H9 (cell line): ENCODE results near the gene KRT80. TPM values are rescaled to one million over a fixed set of nuclear protein-coding genes. Genes with fewer than 3 reads are reported as not detected.
A peak's percentile ranks its signal among the peaks of the same experiment; 100 is the strongest.

Experiments used
- DNase-seq: peaks from one replicate; pipeline ENCODE4 v3.0.0-alpha.2; 2017
- H2AFZ ChIP-seq: one replicate; pipeline ENCODE4 v1.6.1; 2013; ENCODE audit warnings: mild to moderate bottlenecking, low read length, control low read depth, moderate library complexity
- H2AK5ac ChIP-seq: 2 replicates; pipeline ENCODE4 v1.6.1; 2013; ENCODE audit warnings: low read length, control low read depth, mixed read lengths; ENCODE audit not compliant: insufficient read length
- H2BK120ac ChIP-seq: one replicate; pipeline ENCODE4 v1.6.1; 2013; ENCODE audit warnings: low read depth, mild to moderate bottlenecking, low read length, control low read depth, inconsistent platforms; ENCODE audit not compliant: poor library complexity, severe bottlenecking
- H2BK12ac ChIP-seq: 2 replicates; pipeline ENCODE4 v1.6.1; 2013; ENCODE audit warnings: low read length, control low read depth, mixed read lengths, low read depth; ENCODE audit not compliant: insufficient read length
- H2BK15ac ChIP-seq: 2 replicates; pipeline ENCODE4 v1.6.1; 2013; ENCODE audit warnings: low read depth, low read length, control low read depth
- H2BK20ac ChIP-seq: one replicate; pipeline ENCODE4 v1.6.1; 2013; ENCODE audit warnings: low read depth, mild to moderate bottlenecking, low read length, control low read depth, inconsistent platforms; ENCODE audit not compliant: poor library complexity, severe bottlenecking
- H2BK5ac ChIP-seq: 2 replicates; pipeline ENCODE4 v1.6.1; 2013; ENCODE audit warnings: low read length, control low read depth, mixed read lengths; ENCODE audit not compliant: insufficient read length
- H3K14ac ChIP-seq: 2 replicates; pipeline ENCODE4 v1.6.1; 2013; ENCODE audit warnings: low read length, control low read depth; ENCODE audit not compliant: insufficient read depth
- H3K18ac ChIP-seq: 2 replicates; pipeline ENCODE4 v1.6.1; 2013; ENCODE audit warnings: low read depth, mild to moderate bottlenecking, mixed read lengths, low read length, control low read depth; ENCODE audit not compliant: insufficient read length
- H3K23ac ChIP-seq: 2 replicates; pipeline ENCODE4 v1.6.1; 2013; ENCODE audit warnings: low read length, control low read depth, mixed read lengths, low read depth; ENCODE audit not compliant: insufficient read length
- H3K23me2 ChIP-seq: 2 replicates; pipeline ENCODE4 v1.6.1; 2013; ENCODE audit warnings: low read depth, mild to moderate bottlenecking, mixed read lengths, low read length, control low read depth; ENCODE audit not compliant: insufficient read length, poor library complexity, severe bottlenecking
- H3K27ac ChIP-seq: 2 replicates; pipeline ENCODE4 v1.5.1; 2013; ENCODE audit warnings: low read length, control low read depth, mixed read lengths, low read depth; ENCODE audit not compliant: insufficient read length
- H3K27me3 ChIP-seq: 2 replicates; pipeline ENCODE4 v1.6.1; 2013; ENCODE audit warnings: low read length, control low read depth, inconsistent platforms; ENCODE audit not compliant: insufficient read depth
- H3K4ac ChIP-seq: 2 replicates; pipeline ENCODE4 v1.6.1; 2013; ENCODE audit warnings: low read depth, mild to moderate bottlenecking, control low read depth, inconsistent platforms, low read length, moderate library complexity
- H3K4me1 ChIP-seq: 2 replicates; pipeline ENCODE4 v1.6.1; 2013; ENCODE audit warnings: low read length, control low read depth, inconsistent platforms; ENCODE audit not compliant: insufficient read depth
- H3K4me2 ChIP-seq: 2 replicates; pipeline ENCODE4 v1.6.1; 2013; ENCODE audit warnings: low read length, control low read depth, mixed read lengths; ENCODE audit not compliant: insufficient read length, insufficient read depth
- H3K56ac ChIP-seq: 2 replicates; pipeline ENCODE4 v1.6.1; 2013; ENCODE audit warnings: low read depth, mild to moderate bottlenecking, mixed read lengths, low read length, control low read depth; ENCODE audit not compliant: insufficient read length
- H3K79me1 ChIP-seq: 2 replicates; pipeline ENCODE4 v1.6.1; 2013; ENCODE audit warnings: low read depth, mild to moderate bottlenecking, moderate library complexity, low read length, control low read depth, inconsistent platforms; ENCODE audit not compliant: insufficient read depth, poor library complexity, severe bottlenecking
- H3K79me2 ChIP-seq: 2 replicates; pipeline ENCODE4 v1.6.1; 2013; ENCODE audit warnings: low read length, control low read depth, inconsistent platforms; ENCODE audit not compliant: insufficient read depth
- H3K9ac ChIP-seq: 2 replicates; pipeline ENCODE4 v1.6.1; 2013; ENCODE audit warnings: low read length, control low read depth, mixed read lengths; ENCODE audit not compliant: insufficient read length; ENCODE audit errors: extremely low read depth
- H3K9me3 ChIP-seq: one replicate; pipeline ENCODE4 v1.6.1; 2013; ENCODE audit warnings: low read depth, low read length, inconsistent platforms; ENCODE audit not compliant: control insufficient read depth
- H3T11ph ChIP-seq: one replicate; pipeline ENCODE4 v1.6.1; 2013; ENCODE audit warnings: mild to moderate bottlenecking, low read length, control low read depth, inconsistent platforms
- H4K20me1 ChIP-seq: one replicate; pipeline ENCODE4 v1.6.1; 2013; ENCODE audit not compliant: control insufficient read depth, insufficient read length, insufficient read depth
- H4K5ac ChIP-seq: 2 replicates; pipeline ENCODE4 v1.6.1; 2013; ENCODE audit warnings: low read depth, mild to moderate bottlenecking, mixed read lengths, low read length, control low read depth; ENCODE audit not compliant: insufficient read length
- H4K8ac ChIP-seq: replicated peaks from 2 replicates; pipeline ENCODE4 v1.6.1; 2013; ENCODE audit warnings: low read length, control low read depth, mixed read lengths, low read depth; ENCODE audit not compliant: insufficient read length
- H4K91ac ChIP-seq: 2 replicates; pipeline ENCODE4 v1.6.1; 2013; ENCODE audit warnings: low read depth, mild to moderate bottlenecking, moderate library complexity, mixed read lengths, low read length, control low read depth; ENCODE audit not compliant: insufficient read length
- H3K27ac Mint-ChIP-seq, 3 experiments: 2 replicates in 2 of 3; 3 replicates in 1 of 3; pipeline ENCODE4 v1.8.0; 2020 to 2021; ENCODE audit warnings: mixed read lengths in 3 of 3, mild to moderate bottlenecking in 1 of 3, moderate library complexity in 1 of 3
- H3K27me3 Mint-ChIP-seq: 2 replicates; pipeline ENCODE4 v1.8.0; 2021; ENCODE audit warnings: low read depth, mild to moderate bottlenecking, moderate library complexity, mixed read lengths
- H3K36me3 Mint-ChIP-seq, 3 experiments: 2 replicates in 2 of 3; 3 replicates in 1 of 3; pipeline ENCODE4 v1.8.0; 2020 to 2021; ENCODE audit warnings: low read depth in 3 of 3, mixed read lengths in 3 of 3; ENCODE audit not compliant: insufficient read depth in 1 of 3
- H3K4me1 Mint-ChIP-seq, 2 experiments: 2 replicates each; pipeline ENCODE4 v1.8.0; 2020; ENCODE audit warnings: mixed read lengths in 2 of 2
- H3K4me3 Mint-ChIP-seq, 2 experiments: 2 replicates in 1 of 2; 3 replicates in 1 of 2; pipeline ENCODE4 v1.8.0; 2020 to 2021; ENCODE audit warnings: mild to moderate bottlenecking in 2 of 2, mixed read lengths in 2 of 2, moderate library complexity in 1 of 2
- H3K9me3 Mint-ChIP-seq, 2 experiments: 2 replicates in 1 of 2; 3 replicates in 1 of 2; pipeline ENCODE4 v1.8.0; 2020; ENCODE audit warnings: mild to moderate bottlenecking in 2 of 2, mixed read lengths in 2 of 2, moderate library complexity in 1 of 2
- CTCF ChIP-seq: fragments of 200-600 bp; sonication (generic); conservative IDR thresholded peaks from 3 replicates; pipeline ENCODE4 v1.8.0; 2021; ENCODE audit warnings: antibody characterized with exemption, mild to moderate bottlenecking
- WGBS: extraction: QIAGEN DNeasy Blood & Tissue Kit; methylation state at CpG from one replicate; pipeline ENCODE4 v1.1.7; 2013; ENCODE audit warnings: missing lambda C conversion rate, low lambda C conversion rate, mixed read lengths; ENCODE audit not compliant: insufficient read length; ENCODE audit errors: extremely low coverage; 5-methylcytosine and 5-hydroxymethylcytosine counted together
- total RNA-seq: library from RNA; stranded (reverse); gene quantifications from 2 replicates; pipeline ENCODE4 v1.2.1, GENCODE V29; 2021

Gene KRT80
- total RNA-seq, 1 experiment from 2014 or later: not detected

GRCh38 chr12:52119398-52120254, 72.2 kb downstream of the KRT80 start:
- Histone ChIP-seq H3K56ac (no peak overlapping the region), H3K27ac (no peak overlapping the region), H4K91ac (no peak overlapping the region), H3K18ac (no peak overlapping the region), H3K9me3 (no peaks in the 10 kb centered on the region), H3K4ac (no peak overlapping the region), H2BK12ac (no peak overlapping the region), H3K79me2 (no peaks in the 10 kb centered on the region), H2BK20ac (no peak overlapping the region), H3K27me3 (no peaks in the 10 kb centered on the region), H2AK5ac (no peak overlapping the region), H3K4me1 (peaks cover 21% of the 10 kb centered on the region), H3K14ac (no peak overlapping the region), H2BK120ac (no peak overlapping the region), H4K5ac (no peak overlapping the region), H4K20me1 (no peaks in the 10 kb centered on the region), H3K79me1 (no peaks in the 10 kb centered on the region), H4K8ac (no peak overlapping the region), H2BK15ac (no peak overlapping the region), H3T11ph (no peak overlapping the region), H2AFZ (no peak overlapping the region), H3K9ac (no peak overlapping the region), H3K23me2 (no peaks in the 10 kb centered on the region), H2BK5ac (no peak overlapping the region), H3K23ac (no peak overlapping the region), H3K4me2 (no peak overlapping the region)
- peak; percentile 96 for DNase-seq
- TF ChIP-seq CTCF: peak; percentile 97
- peak overlapping the region; percentile 44 to 66; a peak in 4 of 5 replicates for H3K4me3 Mint-ChIP-seq
- H3K27ac Mint-ChIP-seq: peak overlapping the region in 1 of 3 experiments; percentile 89; a peak in 2 of 7 replicates
- H3K27me3 Mint-ChIP-seq: peaks cover 12% of the 10 kb centered on the region
- no peaks in the 10 kb centered on the region for H3K9me3 Mint-ChIP-seq
- no peaks in the 10 kb centered on the region; a peak in 1 of 7 replicates for H3K36me3 Mint-ChIP-seq
- H3K4me1 Mint-ChIP-seq: peaks cover 58 to 75% of the 10 kb centered on the region in 2 experiments
- WGBS: no CpG with 5 or more reads among the region's 23 CpGs

Other genes starting within 250 kb of the KRT80 start
- gene ACVR1B, start 240.3 kb downstream of the KRT80 start, total RNA-seq: 15.6 and 16.3 TPM in 2 replicates
- gene TAMALIN, start 185.1 kb downstream of the KRT80 start, total RNA-seq: 1.1 and 1.2 TPM in 2 replicates
- gene NR4A1, start 140.6 kb downstream of the KRT80 start, total RNA-seq: 25.8 and 27.3 TPM in 2 replicates
- gene ATG101, start 122.0 kb downstream of the KRT80 start, total RNA-seq: 58.3 and 61.1 TPM in 2 replicates
- gene SMIM41, start 112.3 kb downstream of the KRT80 start, total RNA-seq: not detected in 2 replicates
- gene KRT7, start 41.2 kb upstream of the KRT80 start, total RNA-seq: 8.9 and 10.0 TPM in 2 replicates
- not detected in 2 replicates for gene KRT86, start 82.6 kb upstream of the KRT80 start, total RNA-seq
- not detected in 2 replicates for gene KRT81, start 99.5 kb upstream of the KRT80 start, total RNA-seq
- gene KRT83, start 129.4 kb upstream of the KRT80 start, total RNA-seq: not detected in 2 replicates
- not detected in 2 replicates for gene KRT85, start 175.5 kb upstream of the KRT80 start, total RNA-seq
- gene KRT84, start 193.6 kb upstream of the KRT80 start, total RNA-seq: not detected in 2 replicates
- not detected in 2 replicates for gene KRT82, start 214.3 kb upstream of the KRT80 start, total RNA-seq
- gene KRT75, start 242.4 kb upstream of the KRT80 start, total RNA-seq: not detected in 2 replicates